D721Med (cell line): Measurements from ENCODE around the gene TMEM81.
A peak's percentile ranks its signal among the peaks of the same experiment; 100 is the strongest.

Experiments used
- DNase-seq: peaks from one replicate; pipeline ENCODE4 v3.0.0; 2011; ENCODE audit warnings: low spot score; ENCODE audit not compliant: insufficient read length
- FAIRE-seq: peaks from 2 replicates; lab custom pipeline; 2011; peaks lifted over from hg19 to GRCh38; lab: Jason Lieb, UNC
- TF ChIP-seq, protein P1 (sequence below): IDR thresholded peaks from 2 replicates; pipeline ENCODE4 v1.5.1; 2012; ENCODE audit warnings: mild to moderate bottlenecking, control low read depth; ENCODE audit not compliant: insufficient read depth; ENCODE audit errors: missing control alignments

TMEM81 gene, protein sequence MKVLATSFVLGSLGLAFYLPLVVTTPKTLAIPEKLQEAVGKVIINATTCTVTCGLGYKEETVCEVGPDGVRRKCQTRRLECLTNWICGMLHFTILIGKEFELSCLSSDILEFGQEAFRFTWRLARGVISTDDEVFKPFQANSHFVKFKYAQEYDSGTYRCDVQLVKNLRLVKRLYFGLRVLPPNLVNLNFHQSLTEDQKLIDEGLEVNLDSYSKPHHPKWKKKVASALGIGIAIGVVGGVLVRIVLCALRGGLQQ

DNA sequence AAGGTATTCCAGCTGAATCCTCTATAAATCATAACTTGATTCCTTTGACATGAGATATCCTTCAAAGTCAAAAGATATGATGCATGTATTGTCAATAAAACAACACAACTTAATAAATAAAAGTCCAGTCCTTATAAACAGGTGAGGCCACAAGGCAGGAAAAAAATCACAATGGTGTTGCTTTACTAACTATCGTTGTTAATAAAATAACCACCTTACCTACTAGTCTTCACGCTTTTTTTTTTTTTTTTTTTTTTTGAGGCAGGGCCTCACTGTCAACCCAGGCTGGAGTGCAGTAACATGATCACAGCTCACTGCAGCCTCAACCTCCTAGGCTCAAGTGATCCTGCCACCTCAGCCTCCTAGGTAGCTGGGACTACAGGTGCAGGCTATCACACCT is at the start of gene TMEM81:
Gene TMEM81, minus strand, starts transcription at position 101 of the 400 bp plus-strand sequence. CDS start 140 bp downstream, outside the sequence.
- no peak for DNase-seq
- FAIRE-seq, result no peak
- TF ChIP-seq, protein P1, sequence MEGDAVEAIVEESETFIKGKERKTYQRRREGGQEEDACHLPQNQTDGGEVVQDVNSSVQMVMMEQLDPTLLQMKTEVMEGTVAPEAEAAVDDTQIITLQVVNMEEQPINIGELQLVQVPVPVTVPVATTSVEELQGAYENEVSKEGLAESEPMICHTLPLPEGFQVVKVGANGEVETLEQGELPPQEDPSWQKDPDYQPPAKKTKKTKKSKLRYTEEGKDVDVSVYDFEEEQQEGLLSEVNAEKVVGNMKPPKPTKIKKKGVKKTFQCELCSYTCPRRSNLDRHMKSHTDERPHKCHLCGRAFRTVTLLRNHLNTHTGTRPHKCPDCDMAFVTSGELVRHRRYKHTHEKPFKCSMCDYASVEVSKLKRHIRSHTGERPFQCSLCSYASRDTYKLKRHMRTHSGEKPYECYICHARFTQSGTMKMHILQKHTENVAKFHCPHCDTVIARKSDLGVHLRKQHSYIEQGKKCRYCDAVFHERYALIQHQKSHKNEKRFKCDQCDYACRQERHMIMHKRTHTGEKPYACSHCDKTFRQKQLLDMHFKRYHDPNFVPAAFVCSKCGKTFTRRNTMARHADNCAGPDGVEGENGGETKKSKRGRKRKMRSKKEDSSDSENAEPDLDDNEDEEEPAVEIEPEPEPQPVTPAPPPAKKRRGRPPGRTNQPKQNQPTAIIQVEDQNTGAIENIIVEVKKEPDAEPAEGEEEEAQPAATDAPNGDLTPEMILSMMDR, result no peak

DNA sequence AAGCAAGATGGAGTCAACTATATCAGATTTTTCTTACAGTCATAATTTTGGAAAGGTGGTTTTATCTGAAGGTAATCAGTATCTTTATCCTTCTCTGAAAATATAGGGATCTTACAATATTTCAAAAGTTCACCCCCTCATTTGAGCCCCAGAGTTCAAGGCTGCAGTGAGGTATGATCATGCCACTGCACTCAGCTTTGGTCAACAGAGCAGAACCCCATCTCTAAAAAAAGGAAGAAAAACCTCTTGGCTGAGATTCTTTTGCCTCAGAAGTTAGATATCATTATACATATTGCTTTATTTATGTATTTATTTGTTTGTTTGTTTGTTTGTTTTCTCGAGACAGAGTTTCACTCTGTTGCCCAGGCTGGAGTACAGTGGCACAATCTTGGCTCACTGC is 49.0 kb upstream of the TMEM81 start:
- FAIRE-seq (no peak), DNase-seq (no peak)
- TF ChIP-seq, protein P1, result no peak

DNA sequence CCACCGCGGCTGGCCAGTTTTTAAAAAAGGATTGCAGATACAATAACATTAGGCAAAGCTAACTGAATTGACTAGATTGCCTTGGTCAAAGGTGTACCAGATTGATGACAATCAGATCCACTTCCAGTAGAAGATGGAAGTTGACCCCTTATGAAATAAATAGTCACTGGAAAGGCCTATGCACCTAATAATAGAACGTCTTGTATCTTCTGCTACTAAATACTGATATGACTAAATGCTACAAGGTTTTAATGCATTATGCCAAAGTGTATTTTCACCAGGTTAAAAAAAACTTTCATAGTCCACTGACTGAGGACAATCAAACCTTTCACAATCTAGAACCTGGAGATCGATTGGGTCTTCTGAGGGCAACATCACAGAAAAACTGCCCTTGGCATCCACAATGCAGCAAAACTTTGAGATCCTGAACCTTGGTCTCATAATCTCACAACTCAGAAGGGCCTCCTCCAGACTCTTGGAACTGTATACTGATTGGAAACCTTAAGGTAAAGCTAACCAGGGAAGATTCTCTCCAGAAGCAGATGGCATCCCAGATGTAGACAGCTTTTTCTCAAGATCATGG is 45.3 kb upstream of the TMEM81 start:
- TF ChIP-seq, protein P1, result no peak
- DNase-seq (no peak), FAIRE-seq (peak; percentile 55)

DNA sequence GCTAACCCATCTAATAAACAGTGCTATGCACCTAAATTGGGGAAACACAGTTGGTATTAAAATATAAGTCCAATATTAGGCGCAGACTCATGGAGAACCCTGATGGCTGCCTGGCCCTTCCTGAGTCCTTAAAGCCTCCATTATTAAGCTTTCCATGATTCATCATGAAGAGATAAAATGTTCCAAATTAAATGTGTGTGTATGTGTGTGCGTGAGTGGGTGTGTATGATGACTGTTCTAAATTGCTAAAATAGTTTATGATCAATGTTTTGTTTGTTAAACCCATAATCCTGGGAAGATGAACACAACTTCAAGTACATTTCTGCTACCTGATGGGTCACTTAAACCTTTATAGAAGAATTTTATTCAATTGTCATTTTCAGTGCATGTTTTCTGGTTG is 43.8 kb upstream of the TMEM81 start:
- TF ChIP-seq, protein P1, result no peak
- peak; percentile 6 for FAIRE-seq
- DNase-seq, result no peak

DNA sequence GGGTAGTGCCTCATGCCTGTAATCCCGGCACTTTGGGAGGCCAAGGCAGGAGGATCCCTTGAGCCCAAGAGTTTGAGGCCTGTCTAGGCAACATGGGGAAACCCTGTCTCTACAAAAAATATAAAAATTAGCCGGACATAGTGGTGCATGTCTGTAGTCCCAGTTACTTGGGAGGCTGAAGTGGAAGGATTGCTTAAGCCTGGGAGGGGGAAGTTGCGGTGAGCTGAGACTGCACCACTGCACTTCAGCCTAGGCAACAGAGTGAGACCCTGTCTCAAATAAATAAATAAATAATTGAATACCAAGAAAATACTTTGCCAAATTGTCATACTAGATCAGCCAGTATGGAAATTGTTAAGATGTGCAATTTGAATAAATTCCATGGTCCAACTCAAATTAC is 43.4 kb upstream of the TMEM81 start:
- no peak for FAIRE-seq
- DNase-seq, result no peak
- TF ChIP-seq, protein P1, result no peak

DNA sequence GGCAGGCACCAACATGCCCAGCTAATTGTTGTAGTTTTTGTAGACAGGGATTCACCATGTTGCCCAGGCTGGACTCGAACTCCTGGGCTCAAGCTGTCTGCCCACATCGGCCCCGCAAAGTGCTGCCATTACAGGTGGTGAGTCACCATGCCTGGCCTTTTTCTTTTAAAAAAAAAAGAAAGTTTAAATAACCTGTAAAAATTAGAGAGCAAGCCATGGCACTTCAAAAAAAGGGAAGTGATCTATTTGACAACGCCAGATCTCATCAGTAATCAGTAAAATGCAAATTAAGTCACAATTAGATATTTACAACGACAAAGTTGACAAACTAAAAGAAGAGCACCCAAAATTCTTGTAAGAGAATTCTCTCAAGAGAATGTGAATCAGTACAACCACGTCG is 40.5 kb upstream of the TMEM81 start:
- TF ChIP-seq, protein P1, result no peak
- DNase-seq, result no peak
- FAIRE-seq, result no peak

DNA sequence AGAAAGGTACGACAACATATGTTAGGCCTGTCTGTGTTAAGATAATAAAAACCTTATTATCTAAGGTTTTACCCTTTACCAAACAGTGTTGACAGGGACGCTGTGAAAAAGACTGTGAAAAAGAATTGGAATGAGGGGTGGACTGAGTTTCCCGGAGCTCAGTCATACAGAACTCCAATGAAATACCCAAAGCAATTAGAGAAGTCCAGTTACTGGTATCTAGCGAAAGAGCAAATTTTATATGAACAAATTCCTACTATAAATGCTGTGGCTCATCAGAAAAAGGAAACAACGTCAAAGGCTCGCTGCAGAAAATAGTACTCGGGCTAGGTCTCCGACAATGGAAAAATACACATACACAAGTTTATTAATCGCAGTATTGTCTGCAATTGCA is 38.2 kb upstream of the TMEM81 start:
- TF ChIP-seq, protein P1, result no peak
- no peak for DNase-seq
- peak; percentile 38 for FAIRE-seq
